Fibroblast of the aortic adventitia (primary cell): ENCODE results near the gene BTK. TPM values are rescaled to one million over a fixed set of nuclear protein-coding genes. Genes with fewer than 3 reads are reported as not detected.
A peak's percentile ranks its signal among the peaks of the same experiment; 100 is the strongest.

Source experiments
- DNase-seq: peaks from one replicate; pipeline ENCODE4 v3.0.0-alpha.2; 2010; ENCODE audit warnings: low read depth
- H3K4me3 ChIP-seq: 2 replicates; pipeline ENCODE4 v1.5.1; 2011; ENCODE audit warnings: low read depth, mild to moderate bottlenecking, control low read depth, low read length, moderate library complexity
- total RNA-seq: library from RNA; depleted of rRNA; stranded (reverse); fragments of >200 nt; gene quantifications from 2 replicates; pipeline ENCODE4 v1.2.3, GENCODE V29; 2012; ENCODE audit warnings: low replicate concordance
- TF ChIP-seq, protein P1 (sequence below): IDR thresholded peaks from 2 replicates; pipeline ENCODE4 v1.5.1; 2011; ENCODE audit warnings: mild to moderate bottlenecking, low read length, control low read depth, inconsistent platforms; ENCODE audit not compliant: insufficient read depth

Gene BTK
- total RNA-seq, 1 donor = not detected

DNA sequence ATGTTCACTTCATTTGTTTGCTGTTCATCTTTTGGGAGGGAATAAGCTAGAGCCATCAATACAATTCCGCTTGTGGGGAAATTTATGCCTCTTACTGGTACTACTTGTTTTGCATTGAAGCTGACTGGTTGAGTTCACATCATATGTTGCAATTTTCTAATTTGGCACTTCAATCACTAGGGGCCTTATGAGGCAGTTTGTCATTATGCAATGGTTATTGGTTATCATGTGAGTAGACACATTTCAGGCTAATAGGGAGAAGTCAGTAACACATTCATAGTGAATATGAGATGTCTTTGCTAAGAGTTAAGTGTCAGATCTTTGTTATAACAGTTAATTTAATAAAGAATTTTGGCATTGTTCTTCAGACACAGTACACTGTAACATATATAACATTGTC, 9.8 kb upstream of the BTK start:
- TF ChIP-seq, protein P1, sequence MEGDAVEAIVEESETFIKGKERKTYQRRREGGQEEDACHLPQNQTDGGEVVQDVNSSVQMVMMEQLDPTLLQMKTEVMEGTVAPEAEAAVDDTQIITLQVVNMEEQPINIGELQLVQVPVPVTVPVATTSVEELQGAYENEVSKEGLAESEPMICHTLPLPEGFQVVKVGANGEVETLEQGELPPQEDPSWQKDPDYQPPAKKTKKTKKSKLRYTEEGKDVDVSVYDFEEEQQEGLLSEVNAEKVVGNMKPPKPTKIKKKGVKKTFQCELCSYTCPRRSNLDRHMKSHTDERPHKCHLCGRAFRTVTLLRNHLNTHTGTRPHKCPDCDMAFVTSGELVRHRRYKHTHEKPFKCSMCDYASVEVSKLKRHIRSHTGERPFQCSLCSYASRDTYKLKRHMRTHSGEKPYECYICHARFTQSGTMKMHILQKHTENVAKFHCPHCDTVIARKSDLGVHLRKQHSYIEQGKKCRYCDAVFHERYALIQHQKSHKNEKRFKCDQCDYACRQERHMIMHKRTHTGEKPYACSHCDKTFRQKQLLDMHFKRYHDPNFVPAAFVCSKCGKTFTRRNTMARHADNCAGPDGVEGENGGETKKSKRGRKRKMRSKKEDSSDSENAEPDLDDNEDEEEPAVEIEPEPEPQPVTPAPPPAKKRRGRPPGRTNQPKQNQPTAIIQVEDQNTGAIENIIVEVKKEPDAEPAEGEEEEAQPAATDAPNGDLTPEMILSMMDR = no peak
- no peak for DNase-seq
- H3K4me3 ChIP-seq = no peak overlapping the region

DNA sequence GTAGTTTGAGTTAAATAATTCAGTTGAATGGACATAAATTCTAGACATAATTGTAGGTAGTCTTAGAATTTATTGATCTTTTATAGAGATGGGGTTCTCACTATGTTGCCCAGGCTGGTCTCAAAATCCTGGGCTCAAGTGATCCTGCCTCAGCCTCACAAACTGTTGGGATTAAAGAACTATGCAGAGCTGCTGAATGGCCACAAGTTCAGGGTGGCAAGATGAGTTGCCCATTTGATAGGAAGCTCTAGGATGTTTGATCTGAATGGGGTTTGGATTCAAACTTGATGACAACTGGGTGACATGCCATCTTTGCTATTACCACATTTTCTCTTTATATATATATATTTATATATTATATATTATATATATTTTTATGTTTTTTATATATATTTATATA, 8.4 kb upstream of the BTK start:
- DNase-seq = no peak
- TF ChIP-seq, protein P1 = no peak
- no peak overlapping the region for H3K4me3 ChIP-seq

DNA sequence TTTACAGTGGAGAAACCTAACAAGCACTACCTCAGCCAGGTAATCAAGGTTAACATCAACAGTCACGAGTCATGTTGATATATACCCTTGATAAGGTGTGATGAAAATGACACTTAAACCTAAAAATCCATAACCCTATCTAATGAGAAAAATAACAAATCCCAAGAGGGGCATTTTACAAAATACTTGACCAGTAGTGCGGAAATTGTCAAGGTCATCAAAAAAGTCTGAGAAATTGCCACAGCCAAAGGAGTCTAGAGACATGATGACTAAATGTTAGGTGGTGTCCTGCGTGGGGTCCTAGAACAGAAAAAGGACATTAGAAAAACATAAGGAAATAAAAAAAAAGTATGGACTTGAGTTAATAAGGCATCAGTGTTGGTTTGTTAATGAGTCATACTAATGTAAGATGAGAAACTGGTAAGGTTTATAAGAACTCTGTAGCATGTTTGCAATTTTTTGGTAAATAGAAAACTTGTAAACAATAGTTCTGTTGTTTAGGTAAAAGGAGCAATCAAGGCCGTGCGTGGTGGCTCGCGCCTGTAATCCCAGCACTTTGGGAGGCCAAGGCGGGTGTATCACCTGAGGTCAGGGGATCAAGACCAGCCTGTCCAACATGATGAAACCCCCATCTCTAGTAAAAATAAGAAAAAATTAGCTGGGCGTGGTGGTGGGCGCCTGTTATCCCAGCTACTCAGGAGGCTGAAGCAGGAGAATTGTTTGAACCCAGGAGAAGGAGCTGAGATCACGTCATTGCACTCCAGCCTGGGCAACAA, 7.7 kb upstream of the BTK start:
- no peak overlapping the region for H3K4me3 ChIP-seq
- no peak for DNase-seq

DNA sequence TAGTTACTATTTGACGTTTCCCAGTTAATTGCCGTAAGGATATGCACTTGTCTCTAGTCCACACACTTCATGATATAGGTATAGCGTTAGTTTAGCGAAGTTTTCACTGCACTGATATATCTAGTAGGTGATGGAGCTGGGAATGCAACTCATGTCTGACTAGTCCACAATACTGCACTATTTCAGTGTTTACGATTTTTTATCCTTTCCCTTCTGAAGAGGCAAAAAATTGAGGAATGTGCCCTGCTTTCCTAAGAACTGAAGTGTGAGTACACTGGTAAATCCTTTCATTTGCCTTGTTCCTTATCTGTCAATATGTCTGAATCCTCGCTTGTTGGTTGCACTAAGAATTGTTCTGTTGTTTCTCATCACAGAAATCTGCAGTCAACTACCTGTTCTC, 5.8 kb upstream of the BTK start:
- TF ChIP-seq, protein P1 = no peak
- peak overlapping the region; percentile 76 for H3K4me3 ChIP-seq
- DNase-seq = no peak

More for the DNA sequence above, 7.7 kb upstream of the BTK start:
- TF ChIP-seq, protein P1 = no peak

DNA sequence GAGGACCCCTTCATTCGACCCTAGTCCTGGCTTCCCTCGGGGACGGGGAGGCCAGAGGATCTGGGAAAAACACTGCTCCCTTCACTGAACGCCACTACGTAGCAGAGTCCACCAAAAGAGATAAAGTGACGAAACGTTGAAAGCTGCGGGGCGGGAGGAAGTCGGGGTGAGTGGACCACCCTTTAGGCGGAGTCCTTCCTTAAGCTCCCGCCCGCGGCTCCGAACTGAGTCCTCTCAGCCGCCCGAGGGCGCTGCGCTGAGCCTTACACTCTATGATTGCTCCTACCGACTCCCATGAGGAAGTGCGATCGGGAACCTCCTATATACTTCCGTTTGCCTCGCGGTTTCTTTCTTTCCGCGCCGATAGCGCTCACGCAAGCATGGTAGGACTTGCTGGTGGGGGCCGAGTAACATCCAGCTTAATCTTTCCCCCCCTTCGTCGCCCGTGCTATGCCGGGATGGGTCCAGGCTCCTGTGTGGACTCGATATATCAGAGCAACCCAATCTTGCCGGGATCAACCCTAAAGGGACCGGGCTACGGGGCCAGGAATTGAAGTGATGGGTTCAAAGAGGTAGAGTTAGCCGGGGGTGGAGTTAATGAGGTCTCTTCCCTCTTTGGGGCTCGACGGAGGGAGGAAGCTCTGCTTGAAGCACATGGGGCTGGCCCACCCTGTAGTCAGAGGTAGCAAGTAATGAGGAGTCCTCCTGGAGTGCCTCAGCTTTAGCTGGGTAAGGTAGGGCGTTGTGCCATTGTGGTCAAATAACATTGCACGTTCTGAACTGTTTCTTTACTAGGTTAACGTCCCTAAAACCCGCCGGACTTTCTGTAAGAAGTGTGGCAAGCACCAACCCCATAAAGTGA, 4.9 kb upstream of the BTK start, which contains the start of gene RPL36A:
Gene RPL36A, plus strand, starts transcription at position 348 of the 862 bp plus-strand sequence. Its CDS starts 33 bp downstream, at position 381.
- peak within 1 kb of the TSS; percentile 76 for H3K4me3 ChIP-seq
- DNase-seq = peak; percentile 90
- TF ChIP-seq, protein P1 = peak; percentile 75

DNA sequence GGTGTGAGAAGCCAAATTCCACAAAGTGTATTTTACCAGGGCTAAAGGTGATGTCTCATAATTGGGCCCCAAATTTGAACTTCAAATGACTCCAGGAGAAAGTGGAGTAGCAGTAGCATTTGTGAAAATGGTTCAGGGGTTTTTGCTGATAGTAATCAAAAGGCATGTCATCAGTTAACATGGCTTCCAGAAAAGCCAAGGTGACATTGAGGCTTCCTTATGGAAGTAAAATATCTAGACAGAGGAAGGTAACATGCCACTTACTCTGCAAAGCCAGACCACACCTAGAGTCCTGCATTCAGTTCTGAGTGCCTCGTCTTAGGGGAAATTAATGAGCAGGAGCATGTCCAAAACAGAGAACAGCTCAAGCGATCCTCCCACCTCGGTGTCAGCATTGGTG, 2.6 kb upstream of the BTK start:
- H3K4me3 ChIP-seq = no peak overlapping the region
- TF ChIP-seq, protein P1 = no peak
- no peak for DNase-seq
